Endodermal cell (in vitro differentiated cells): ENCODE measurements around the gene INSRR. TPM values are rescaled to one million over a fixed set of nuclear protein-coding genes. Genes with fewer than 3 reads are reported as not detected.
A peak's percentile ranks its signal among the peaks of the same experiment; 100 is the strongest.

Experiments used
- DNase-seq: peaks from one replicate; pipeline ENCODE4 v3.0.0-alpha.2; 2017
- H3K27ac ChIP-seq: 2 replicates; pipeline ENCODE4 v1.5.1; 2013; ENCODE audit warnings: mild to moderate bottlenecking, low read depth, low read length, moderate library complexity
- H3K27me3 ChIP-seq: 2 replicates; pipeline ENCODE4 v1.6.1; 2013; ENCODE audit warnings: mild to moderate bottlenecking, low read length, moderate library complexity; ENCODE audit not compliant: insufficient read depth, control insufficient read depth, poor library complexity, severe bottlenecking
- H3K36me3 ChIP-seq: 2 replicates; pipeline ENCODE4 v1.7.0; 2013; ENCODE audit warnings: mild to moderate bottlenecking, low read length, moderate library complexity; ENCODE audit not compliant: control insufficient read depth, insufficient read depth
- H3K4me1 ChIP-seq: one replicate; pipeline ENCODE4 v1.7.0; 2013; ENCODE audit warnings: low read length; ENCODE audit not compliant: control insufficient read depth, insufficient read depth
- H3K4me3 ChIP-seq: 2 replicates; pipeline ENCODE4 v1.5.1; 2013; ENCODE audit warnings: mild to moderate bottlenecking, low read length, moderate library complexity
- H3K9ac ChIP-seq: 2 replicates; pipeline ENCODE4 v1.6.1; 2013; ENCODE audit warnings: mild to moderate bottlenecking, low read length, moderate library complexity; ENCODE audit not compliant: poor library complexity, severe bottlenecking; ENCODE audit errors: extremely low read depth
- H3K9me3 ChIP-seq: 2 replicates; pipeline ENCODE4 v1.6.1; 2013; ENCODE audit warnings: mild to moderate bottlenecking, low read length, moderate library complexity; ENCODE audit not compliant: control insufficient read depth
- H3K27ac Mint-ChIP-seq: 2 replicates; pipeline ENCODE4 v1.8.0; 2020; ENCODE audit warnings: mixed read lengths
- H3K27me3 Mint-ChIP-seq: 2 replicates; pipeline ENCODE4 v1.8.0; 2021; ENCODE audit warnings: mild to moderate bottlenecking, mixed read lengths; ENCODE audit not compliant: insufficient read depth
- H3K36me3 Mint-ChIP-seq: 2 replicates; pipeline ENCODE4 v1.8.0; 2020; ENCODE audit warnings: low read depth, mixed read lengths
- H3K4me1 Mint-ChIP-seq: 2 replicates; pipeline ENCODE4 v1.8.0; 2020; ENCODE audit warnings: mixed read lengths
- H3K4me3 Mint-ChIP-seq: 2 replicates; pipeline ENCODE4 v1.8.0; 2020; ENCODE audit warnings: mild to moderate bottlenecking, moderate library complexity, mixed read lengths
- H3K9me3 Mint-ChIP-seq: 2 replicates; pipeline ENCODE4 v1.8.0; 2020; ENCODE audit warnings: mild to moderate bottlenecking, mixed read lengths
- WGBS, 2 experiments: methylation state at CpG; one replicate each; pipeline versions ENCODE4 v1.1.5 to v1.1.7; 2013; ENCODE audit warnings: missing lambda C conversion rate in 2 of 2, mixed read lengths in 1 of 2; ENCODE audit not compliant: insufficient coverage in 1 of 2, insufficient read length in 1 of 2; 5-methylcytosine and 5-hydroxymethylcytosine counted together
- total RNA-seq, 2 donors: library from RNA; stranded (reverse); fragmentation: NEBNext Ultra II Directional in 1 of 2; extraction: Animal tissue kit (Norgen Biotek cat#: 25700) in 1 of 2; gene quantifications; 2 replicates in 1 of 2; 3 replicates in 1 of 2; pipeline ENCODE4 v1.2.1, GENCODE V29; 2021
- TF ChIP-seq, protein P1 (sequence below): fragments of 200-600 bp; sonication (generic); conservative IDR thresholded peaks from 2 replicates; pipeline ENCODE4 v1.5.0; 2021; ENCODE audit warnings: antibody characterized with exemption, mild to moderate bottlenecking

INSRR gene
- total RNA-seq, 2 donors from 2014 or later, result 0.07 to 0.09 TPM

DNA sequence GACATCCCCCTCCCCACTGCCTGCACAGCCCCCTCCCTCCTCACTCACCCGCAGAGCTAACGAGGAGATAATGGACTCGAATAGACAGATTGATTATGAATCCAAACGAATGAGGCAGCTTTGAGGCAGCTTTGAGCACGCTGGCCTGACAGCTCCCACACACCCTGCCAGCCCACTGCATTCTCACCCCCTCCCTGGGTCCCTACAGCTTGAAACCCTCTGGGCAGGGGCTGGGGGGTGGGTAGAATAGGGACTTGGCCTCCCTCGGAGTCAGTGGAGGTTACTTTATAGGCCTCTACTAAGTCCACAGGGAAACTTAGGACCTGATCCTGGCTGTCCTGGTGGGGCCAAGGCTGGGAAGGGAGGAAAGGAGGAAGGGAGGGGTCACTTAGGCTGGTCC is 3.7 kb upstream of the INSRR start:
- no peaks in the 10 kb centered on the region for H3K9me3 Mint-ChIP-seq
- Histone ChIP-seq H3K4me3 (no peak overlapping the region), H3K27ac (no peak overlapping the region), H3K9me3 (no peaks in the 10 kb centered on the region), H3K4me1 (peaks cover 19% of the 10 kb centered on the region), H3K9ac (no peak overlapping the region), H3K27me3 (peaks cover 77% of the 10 kb centered on the region), H3K36me3 (no peaks in the 10 kb centered on the region)
- no peaks in the 10 kb centered on the region for H3K36me3 Mint-ChIP-seq
- no peak overlapping the region for H3K27ac Mint-ChIP-seq
- peaks cover 85% of the 10 kb centered on the region for H3K27me3 Mint-ChIP-seq
- TF ChIP-seq, protein P1, sequence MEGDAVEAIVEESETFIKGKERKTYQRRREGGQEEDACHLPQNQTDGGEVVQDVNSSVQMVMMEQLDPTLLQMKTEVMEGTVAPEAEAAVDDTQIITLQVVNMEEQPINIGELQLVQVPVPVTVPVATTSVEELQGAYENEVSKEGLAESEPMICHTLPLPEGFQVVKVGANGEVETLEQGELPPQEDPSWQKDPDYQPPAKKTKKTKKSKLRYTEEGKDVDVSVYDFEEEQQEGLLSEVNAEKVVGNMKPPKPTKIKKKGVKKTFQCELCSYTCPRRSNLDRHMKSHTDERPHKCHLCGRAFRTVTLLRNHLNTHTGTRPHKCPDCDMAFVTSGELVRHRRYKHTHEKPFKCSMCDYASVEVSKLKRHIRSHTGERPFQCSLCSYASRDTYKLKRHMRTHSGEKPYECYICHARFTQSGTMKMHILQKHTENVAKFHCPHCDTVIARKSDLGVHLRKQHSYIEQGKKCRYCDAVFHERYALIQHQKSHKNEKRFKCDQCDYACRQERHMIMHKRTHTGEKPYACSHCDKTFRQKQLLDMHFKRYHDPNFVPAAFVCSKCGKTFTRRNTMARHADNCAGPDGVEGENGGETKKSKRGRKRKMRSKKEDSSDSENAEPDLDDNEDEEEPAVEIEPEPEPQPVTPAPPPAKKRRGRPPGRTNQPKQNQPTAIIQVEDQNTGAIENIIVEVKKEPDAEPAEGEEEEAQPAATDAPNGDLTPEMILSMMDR, result no peak
- peaks cover 27% of the 10 kb centered on the region for H3K4me1 Mint-ChIP-seq
- no peak overlapping the region for H3K4me3 Mint-ChIP-seq
- DNase-seq, result no peak
- WGBS, 2 experiments, result 60 to 71% methylated on average over 2 to 6 of the region's 6 CpGs

DNA sequence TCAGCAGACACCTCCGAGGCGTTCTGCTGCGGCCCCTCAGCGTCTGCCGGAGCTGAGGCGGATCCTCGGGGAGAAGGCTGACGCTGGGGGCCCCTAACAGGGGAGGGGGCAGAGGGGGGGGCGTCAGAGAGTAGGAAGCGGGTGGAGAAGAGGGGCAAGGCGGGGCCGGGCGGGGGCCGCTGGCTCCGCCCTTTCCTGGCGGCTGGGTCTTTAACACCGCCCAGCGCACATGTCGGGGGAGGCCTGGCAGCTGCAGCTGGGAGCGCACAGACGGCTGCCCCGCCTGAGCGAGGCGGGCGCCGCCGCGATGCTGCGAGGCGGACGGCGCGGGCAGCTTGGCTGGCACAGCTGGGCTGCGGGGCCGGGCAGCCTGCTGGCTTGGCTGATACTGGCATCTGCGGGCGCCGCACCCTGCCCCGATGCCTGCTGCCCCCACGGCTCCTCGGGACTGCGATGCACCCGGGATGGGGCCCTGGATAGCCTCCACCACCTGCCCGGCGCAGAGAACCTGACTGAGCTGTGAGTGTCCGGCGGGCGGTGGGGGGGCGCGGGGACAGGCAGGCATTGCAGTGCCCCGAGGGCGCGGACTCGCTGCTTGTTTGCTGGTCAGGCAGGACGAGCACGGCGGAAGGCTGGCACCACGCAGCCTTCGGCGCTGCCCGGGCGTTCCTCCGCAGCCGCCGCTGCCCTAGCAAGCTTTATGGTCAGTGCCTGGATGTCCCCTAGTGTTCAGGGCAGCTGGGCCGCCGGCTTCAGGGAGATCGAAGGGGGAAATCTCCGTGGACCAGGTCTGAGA is 1.9 kb upstream of the INSRR start, which contains the start of gene NTRK1:
Gene NTRK1 (plus strand): TSS at position 238 of the 796 bp plus-strand sequence. CDS start 70 bp downstream, at position 308.
- peak within 1 kb of the TSS; percentile 37 for H3K4me3 Mint-ChIP-seq
- H3K27me3 ChIP-seq, result peaks cover 91% of the 10 kb centered on the region
- TF ChIP-seq, protein P1, result no peak
- WGBS, 2 experiments, result 9 to 11% methylated on average over 21 to 69 of the region's 69 CpGs
- H3K9me3 Mint-ChIP-seq, result no peaks in the 10 kb centered on the region
- no peak within 1 kb of the TSS for H3K27ac Mint-ChIP-seq
- DNase-seq, result peak; percentile 81
- H3K4me3 ChIP-seq, result peak within 1 kb of the TSS; percentile 77
- peaks cover 19% of the 10 kb centered on the region for H3K4me1 ChIP-seq
- H3K36me3 ChIP-seq, result no peaks in the 10 kb centered on the region
- peaks cover 96% of the 10 kb centered on the region for H3K27me3 Mint-ChIP-seq
- H3K4me1 Mint-ChIP-seq, result peaks cover 32% of the 10 kb centered on the region
- no peaks in the 10 kb centered on the region for H3K36me3 Mint-ChIP-seq
- no peak within 1 kb of the TSS for H3K27ac ChIP-seq
- H3K9ac ChIP-seq, result no peak within 1 kb of the TSS
- H3K9me3 ChIP-seq, result no peaks in the 10 kb centered on the region

DNA sequence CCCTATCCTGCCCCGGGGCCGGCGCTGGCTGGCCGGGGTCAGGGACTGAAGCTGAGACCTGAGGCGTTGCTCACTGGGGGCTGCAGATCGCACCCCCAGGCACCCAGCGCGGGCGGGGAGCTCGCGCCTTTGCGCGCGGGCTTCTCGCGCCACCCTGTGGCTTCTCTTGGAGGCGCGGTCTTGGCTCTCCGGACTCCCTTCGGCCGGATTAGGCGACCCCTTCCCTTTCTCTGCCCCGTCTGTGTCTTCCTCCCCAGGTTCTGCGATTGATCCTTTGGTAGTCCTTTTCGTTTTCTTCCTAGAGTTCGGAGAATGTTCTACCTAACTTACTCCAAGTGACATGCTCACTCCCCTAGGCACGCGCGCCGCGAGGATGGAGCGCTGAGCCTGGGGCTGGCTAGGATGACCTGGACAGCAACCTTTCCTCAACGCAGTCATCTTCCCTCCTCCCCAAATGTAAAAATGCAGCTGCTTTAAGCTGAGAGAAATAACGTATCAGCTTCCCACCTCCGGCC is 1.3 kb upstream of the INSRR start:
- Histone ChIP-seq H3K27me3 (peaks cover 84% of the 10 kb centered on the region), H3K36me3 (no peaks in the 10 kb centered on the region), H3K27ac (no peak overlapping the region), H3K9ac (no peak overlapping the region), H3K9me3 (no peaks in the 10 kb centered on the region), H3K4me1 (peaks cover 19% of the 10 kb centered on the region), H3K4me3 (peak overlapping the region; percentile 77)
- Mint-ChIP-seq H3K9me3 (no peaks in the 10 kb centered on the region), H3K27ac (no peak overlapping the region), H3K36me3 (no peaks in the 10 kb centered on the region), H3K27me3 (peaks cover 94% of the 10 kb centered on the region), H3K4me3 (peak overlapping the region; percentile 37), H3K4me1 (peaks cover 32% of the 10 kb centered on the region)
- WGBS, 2 experiments, result 0 to 1% methylated on average over 22 to 35 of the region's 35 CpGs
- TF ChIP-seq, protein P1, result peak; percentile 88
- DNase-seq, result peak; percentile 86
